K562 (cell line): Measurements from ENCODE around the gene ACRBP. TPM values are rescaled to one million over a fixed set of nuclear protein-coding genes. Genes with fewer than 3 reads are reported as not detected.

Experiments used
- CREM ChIP-seq: IDR thresholded peaks from 2 replicates; pipeline ENCODE4 v1.6.1; 2014; ENCODE audit warnings: antibody characterized with exemption, low read depth
- DEAF1 ChIP-seq: fragments of 450-650 bp; formaldehyde crosslinking; IDR thresholded peaks from 2 replicates; pipeline ENCODE4 v1.4.0; 2020; ENCODE audit warnings: mild to moderate bottlenecking, moderate library complexity
- EGR1 ChIP-seq: fragments of 450-650 bp; conservative IDR thresholded peaks from 2 replicates; pipeline ENCODE4 v1.6.1; 2017; ENCODE audit warnings: mild to moderate bottlenecking
- HDAC8 ChIP-seq: fragments of 450-650 bp; IDR thresholded peaks from 2 replicates; pipeline ENCODE4 v1.6.1; 2016; ENCODE audit warnings: mild to moderate bottlenecking, missing genetic modification characterization, moderate library complexity, missing compliant biosample characterization
- KDM1A ChIP-seq, 2 experiments: fragments of 450-650 bp; IDR thresholded peaks; 2 replicates each; pipeline ENCODE4 v1.6.1; 2016; ENCODE audit warnings: mild to moderate bottlenecking in 2 of 2
- NKRF ChIP-seq: fragments of 450-650 bp; IDR thresholded peaks from 2 replicates; pipeline ENCODE4 v1.6.1; 2016; ENCODE audit warnings: borderline replicate concordance
- NR2C2 ChIP-seq, 2 experiments: fragments of 200-800 bp in 1 of 2; sonication (Bioruptor generic) in 1 of 2; sonication (generic) in 1 of 2; formaldehyde crosslinking in 1 of 2; IDR thresholded peaks; 2 replicates each; pipeline versions ENCODE4 v1.6.1 to v1.8.0; 2016 to 2022; ENCODE audit warnings: mild to moderate bottlenecking in 1 of 2, missing compliant biosample characterization in 1 of 2, missing genetic modification characterization in 1 of 2, missing genetic modification reagents in 1 of 2
- PCBP1 ChIP-seq: fragments of 200-400 bp; formaldehyde crosslinking; IDR thresholded peaks from 2 replicates; pipeline ENCODE4 v1.6.1; 2018; ENCODE audit warnings: mild to moderate bottlenecking, low read depth, low read length; ENCODE audit not compliant: poor library complexity, severe bottlenecking
- SRSF9 ChIP-seq: fragments of 200-400 bp; formaldehyde crosslinking; IDR thresholded peaks from 2 replicates; pipeline ENCODE4 v1.6.1; 2017; ENCODE audit warnings: low read depth, low read length, borderline replicate concordance
- ZNF740 ChIP-seq, 3 experiments: fragments of 200-800 bp in 1 of 3; sonication (Bioruptor generic) in 1 of 3; sonication (generic) in 1 of 3; formaldehyde crosslinking in 1 of 3; IDR thresholded peaks; 2 replicates each; pipeline versions ENCODE4 v1.6.1 to v1.8.0; 2016 to 2022; ENCODE audit warnings: mild to moderate bottlenecking in 2 of 3, missing compliant biosample characterization in 2 of 3, missing genetic modification characterization in 2 of 3, missing genetic modification reagents in 1 of 3
- polyA plus RNA-seq, 8 experiments: library from polyadenylated mRNA; depleted of rRNA in 4 of 8; stranded (reverse) in 5 of 8; unstranded in 3 of 8; fragments of >200 nt; fragmentation: Nextera tagmentation in 2 of 8; fragmentation: Illumina TruSeq in 1 of 8; extraction: Ambion mirVana in 2 of 8; extraction: Trizol in 1 of 8; gene quantifications; 2 replicates each; pipeline versions ENCODE4 v1.2.1 to v1.2.3, GENCODE V29; 2011 to 2014; ENCODE audit warnings: inconsistent platforms in 1 of 8, missing spikeins in 1 of 8
- total RNA-seq, 7 experiments: library from RNA; depleted of rRNA in 6 of 7; stranded (reverse); fragments of >200 nt in 6 of 7; fragmentation: Illumina TruSeq in 2 of 7; extraction: Trizol in 2 of 7; gene quantifications; 2 replicates each; pipeline versions ENCODE4 v1.2.1 to v1.2.3, GENCODE V29; 2011 to 2021; ENCODE audit warnings: low replicate concordance in 1 of 7
- TF ChIP-seq, protein P1 (sequence below): sonication (generic); formaldehyde crosslinking; IDR thresholded peaks from 2 replicates; pipeline ENCODE4 v1.5.0; 2020; ENCODE audit warnings: missing genetic modification reagents
- TF ChIP-seq, protein P2 (sequence below): sonication (generic); formaldehyde crosslinking; IDR thresholded peaks from 2 replicates; pipeline ENCODE4 v1.8.0; 2022; ENCODE audit warnings: mild to moderate bottlenecking, low read depth, missing genetic modification reagents

ACRBP gene
- total and polyA plus RNA-seq, 9 of the 15 experiments (the other 6 are each of a cell fraction or from before 2014, with no cell fraction given): 3.1 to 31.8 (median 8.4) TPM

GRCh38 chr12:6606331-6607131, 40.7 kb downstream of the ACRBP start (continued):
- TF ChIP-seq CREM (peak; percentile 67), KDM1A (IDR thresholded peaks at IDR 0.05) (peak in 1 of 2 experiments; percentile 33; a peak in 1 of 4 replicates), EGR1 (peak; percentile 56; the same call in 1 of the 2 replicates), DEAF1 (no peak), NKRF (0 out of 2 replicates have a peak, but pooled peaks have one; percentile 17), SRSF9 (no peak), ZNF740 (CRISPR knock-in tag; IDR thresholded peaks at IDR 0.05) (no peak), ZNF740 (tag; IDR thresholded peaks at IDR 0.05) (peak in 1 of 2 experiments; percentile 30; a peak in 1 of 4 replicates), NR2C2 (CRISPR knock-in tag; IDR thresholded peaks at IDR 0.05) (no peak), NR2C2 (tag; IDR thresholded peaks at IDR 0.05) (peak; percentile 41; the same call in 1 of the 2 replicates), PCBP1 (peak; percentile 11), HDAC8 (no peak)
- TF ChIP-seq, protein P1, sequence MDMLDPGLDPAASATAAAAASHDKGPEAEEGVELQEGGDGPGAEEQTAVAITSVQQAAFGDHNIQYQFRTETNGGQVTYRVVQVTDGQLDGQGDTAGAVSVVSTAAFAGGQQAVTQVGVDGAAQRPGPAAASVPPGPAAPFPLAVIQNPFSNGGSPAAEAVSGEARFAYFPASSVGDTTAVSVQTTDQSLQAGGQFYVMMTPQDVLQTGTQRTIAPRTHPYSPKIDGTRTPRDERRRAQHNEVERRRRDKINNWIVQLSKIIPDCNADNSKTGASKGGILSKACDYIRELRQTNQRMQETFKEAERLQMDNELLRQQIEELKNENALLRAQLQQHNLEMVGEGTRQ: 0 out of 2 replicates have a peak, but pooled peaks have one; percentile 7
- TF ChIP-seq, protein P2, sequence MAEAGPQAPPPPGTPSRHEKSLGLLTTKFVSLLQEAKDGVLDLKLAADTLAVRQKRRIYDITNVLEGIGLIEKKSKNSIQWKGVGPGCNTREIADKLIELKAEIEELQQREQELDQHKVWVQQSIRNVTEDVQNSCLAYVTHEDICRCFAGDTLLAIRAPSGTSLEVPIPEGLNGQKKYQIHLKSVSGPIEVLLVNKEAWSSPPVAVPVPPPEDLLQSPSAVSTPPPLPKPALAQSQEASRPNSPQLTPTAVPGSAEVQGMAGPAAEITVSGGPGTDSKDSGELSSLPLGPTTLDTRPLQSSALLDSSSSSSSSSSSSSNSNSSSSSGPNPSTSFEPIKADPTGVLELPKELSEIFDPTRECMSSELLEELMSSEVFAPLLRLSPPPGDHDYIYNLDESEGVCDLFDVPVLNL (CRISPR knock-in tag): no peak
